Astrocyte (in vitro differentiated cells and primary cell): Measurements from ENCODE around the gene FARS2. TPM values are rescaled to one million over a fixed set of nuclear protein-coding genes. Genes with fewer than 3 reads are reported as not detected.

Experiments
- DNase-seq: peaks from one replicate; pipeline ENCODE4 v3.0.0-alpha.2; 2010; ENCODE audit warnings: low read depth
- FAIRE-seq: peaks from 2 replicates; lab custom pipeline; 2011; peaks lifted over from hg19 to GRCh38; lab: Jason Lieb, UNC
- H2AFZ ChIP-seq: 2 replicates; pipeline ENCODE4 v1.6.0; 2012; ENCODE audit warnings: low read depth, low read length, inconsistent platforms
- H3K27ac ChIP-seq: 2 replicates; pipeline ENCODE4 v1.5.1; 2011; ENCODE audit warnings: low read depth, low read length, inconsistent platforms
- H3K27me3 ChIP-seq: 2 replicates; pipeline ENCODE4 v1.6.0; 2011; ENCODE audit warnings: low read length, inconsistent platforms; ENCODE audit not compliant: insufficient read depth
- H3K36me3 ChIP-seq: 2 replicates; pipeline ENCODE4 v1.5.1; 2011; ENCODE audit warnings: low read length, inconsistent platforms; ENCODE audit not compliant: insufficient read depth
- H3K4me1 ChIP-seq: 2 replicates; pipeline ENCODE4 v1.5.1; 2011; ENCODE audit warnings: low read length, inconsistent platforms; ENCODE audit not compliant: insufficient read depth
- H3K4me2 ChIP-seq: 2 replicates; pipeline ENCODE4 v1.6.0; 2012; ENCODE audit warnings: low read length, inconsistent platforms
- H3K4me3 ChIP-seq: 2 replicates; pipeline ENCODE4 v1.5.1; 2011; ENCODE audit warnings: low read depth, mild to moderate bottlenecking, low read length, inconsistent platforms; ENCODE audit not compliant: insufficient read depth
- H3K79me2 ChIP-seq: 2 replicates; pipeline ENCODE4 v1.6.0; 2012; ENCODE audit warnings: mild to moderate bottlenecking, low read length, inconsistent platforms; ENCODE audit not compliant: insufficient read depth
- H3K9ac ChIP-seq: 2 replicates; pipeline ENCODE4 v1.6.0; 2012; ENCODE audit warnings: mild to moderate bottlenecking, low read length, inconsistent platforms
- H3K9me3 ChIP-seq: 2 replicates; pipeline ENCODE4 v1.5.1; 2012; ENCODE audit warnings: low read depth, mild to moderate bottlenecking, low read length, inconsistent platforms; ENCODE audit not compliant: insufficient read depth
- H4K20me1 ChIP-seq: 2 replicates; pipeline ENCODE4 v1.6.0; 2012; ENCODE audit warnings: low read length, inconsistent platforms; ENCODE audit not compliant: insufficient read depth
- H3K27ac Mint-ChIP-seq: one replicate; pipeline ENCODE4 v1.8.0; 2021; ENCODE audit warnings: mild to moderate bottlenecking, mixed read lengths; ENCODE audit not compliant: unreplicated experiment
- H3K27me3 Mint-ChIP-seq: one replicate; pipeline ENCODE4 v1.8.0; 2021; ENCODE audit warnings: low read depth, mixed read lengths; ENCODE audit not compliant: unreplicated experiment
- H3K36me3 Mint-ChIP-seq: one replicate; pipeline ENCODE4 v1.8.0; 2021; ENCODE audit warnings: low read depth, mixed read lengths; ENCODE audit not compliant: unreplicated experiment
- H3K4me1 Mint-ChIP-seq: one replicate; pipeline ENCODE4 v1.8.0; 2021; ENCODE audit warnings: low read depth, mixed read lengths; ENCODE audit not compliant: unreplicated experiment
- H3K4me3 Mint-ChIP-seq: one replicate; pipeline ENCODE4 v1.8.0; 2021; ENCODE audit warnings: mild to moderate bottlenecking, moderate library complexity, mixed read lengths; ENCODE audit not compliant: unreplicated experiment
- H3K9me3 Mint-ChIP-seq: one replicate; pipeline ENCODE4 v1.8.0; 2021; ENCODE audit warnings: mild to moderate bottlenecking, mixed read lengths; ENCODE audit not compliant: unreplicated experiment
- EZH2 ChIP-seq: IDR thresholded peaks from 2 replicates; pipeline ENCODE4 v1.6.1; 2012; ENCODE audit warnings: mild to moderate bottlenecking, low read length, inconsistent platforms; ENCODE audit not compliant: insufficient read depth
- total RNA-seq: library from RNA; stranded (reverse); gene quantifications from 2 replicates; pipeline ENCODE4 v1.2.1, GENCODE V29; 2021
- TF ChIP-seq, protein P1 (sequence below): IDR thresholded peaks from 2 replicates; pipeline ENCODE4 v1.5.1; 2011; ENCODE audit warnings: low read depth, mild to moderate bottlenecking, inconsistent platforms, low read length, moderate library complexity; ENCODE audit not compliant: insufficient read depth

The FARS2 gene
- total RNA-seq, 1 donor from 2014 or later: 13.3 TPM

DNA sequence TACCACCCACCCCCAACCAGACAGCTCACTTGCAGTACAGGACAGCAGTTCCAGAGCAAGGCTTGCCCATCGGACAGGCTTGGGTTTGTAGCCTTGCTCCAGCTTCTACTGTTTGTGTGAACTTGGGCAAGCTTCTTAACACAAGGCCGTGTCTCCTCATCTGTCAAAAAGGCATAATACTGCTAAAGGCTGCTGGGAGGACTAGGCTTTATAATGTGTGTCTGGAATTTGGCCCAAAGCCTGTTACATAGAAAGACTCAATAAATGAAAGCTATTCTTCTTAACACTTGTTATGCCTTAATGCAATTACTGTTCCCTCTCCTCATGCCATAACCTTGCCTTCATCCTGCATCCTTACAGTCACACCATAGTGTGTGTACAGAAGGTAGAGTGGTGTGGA lies 44.0 kb upstream of the FARS2 start:
- no peak overlapping the region for H3K4me3 Mint-ChIP-seq
- DNase-seq (no peak), FAIRE-seq (no peak)
- Histone ChIP-seq H3K4me2 (no peak overlapping the region), H3K27ac (no peak overlapping the region), H3K79me2 (no peaks in the 10 kb centered on the region), H3K9me3 (no peaks in the 10 kb centered on the region), H3K9ac (no peak overlapping the region), H3K4me3 (no peak overlapping the region), H3K4me1 (peaks cover 8% of the 10 kb centered on the region), H3K36me3 (no peaks in the 10 kb centered on the region), H4K20me1 (peaks cover 8% of the 10 kb centered on the region), H2AFZ (no peak overlapping the region), H3K27me3 (no peaks in the 10 kb centered on the region)
- H3K4me1 Mint-ChIP-seq: peaks cover 26% of the 10 kb centered on the region
- TF ChIP-seq, protein P1, sequence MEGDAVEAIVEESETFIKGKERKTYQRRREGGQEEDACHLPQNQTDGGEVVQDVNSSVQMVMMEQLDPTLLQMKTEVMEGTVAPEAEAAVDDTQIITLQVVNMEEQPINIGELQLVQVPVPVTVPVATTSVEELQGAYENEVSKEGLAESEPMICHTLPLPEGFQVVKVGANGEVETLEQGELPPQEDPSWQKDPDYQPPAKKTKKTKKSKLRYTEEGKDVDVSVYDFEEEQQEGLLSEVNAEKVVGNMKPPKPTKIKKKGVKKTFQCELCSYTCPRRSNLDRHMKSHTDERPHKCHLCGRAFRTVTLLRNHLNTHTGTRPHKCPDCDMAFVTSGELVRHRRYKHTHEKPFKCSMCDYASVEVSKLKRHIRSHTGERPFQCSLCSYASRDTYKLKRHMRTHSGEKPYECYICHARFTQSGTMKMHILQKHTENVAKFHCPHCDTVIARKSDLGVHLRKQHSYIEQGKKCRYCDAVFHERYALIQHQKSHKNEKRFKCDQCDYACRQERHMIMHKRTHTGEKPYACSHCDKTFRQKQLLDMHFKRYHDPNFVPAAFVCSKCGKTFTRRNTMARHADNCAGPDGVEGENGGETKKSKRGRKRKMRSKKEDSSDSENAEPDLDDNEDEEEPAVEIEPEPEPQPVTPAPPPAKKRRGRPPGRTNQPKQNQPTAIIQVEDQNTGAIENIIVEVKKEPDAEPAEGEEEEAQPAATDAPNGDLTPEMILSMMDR: no peak
- TF ChIP-seq EZH2: no peak
- H3K36me3 Mint-ChIP-seq: peaks cover 6% of the 10 kb centered on the region
- H3K27ac Mint-ChIP-seq: no peak overlapping the region
- H3K9me3 Mint-ChIP-seq: no peaks in the 10 kb centered on the region
- H3K27me3 Mint-ChIP-seq: no peaks in the 10 kb centered on the region

DNA sequence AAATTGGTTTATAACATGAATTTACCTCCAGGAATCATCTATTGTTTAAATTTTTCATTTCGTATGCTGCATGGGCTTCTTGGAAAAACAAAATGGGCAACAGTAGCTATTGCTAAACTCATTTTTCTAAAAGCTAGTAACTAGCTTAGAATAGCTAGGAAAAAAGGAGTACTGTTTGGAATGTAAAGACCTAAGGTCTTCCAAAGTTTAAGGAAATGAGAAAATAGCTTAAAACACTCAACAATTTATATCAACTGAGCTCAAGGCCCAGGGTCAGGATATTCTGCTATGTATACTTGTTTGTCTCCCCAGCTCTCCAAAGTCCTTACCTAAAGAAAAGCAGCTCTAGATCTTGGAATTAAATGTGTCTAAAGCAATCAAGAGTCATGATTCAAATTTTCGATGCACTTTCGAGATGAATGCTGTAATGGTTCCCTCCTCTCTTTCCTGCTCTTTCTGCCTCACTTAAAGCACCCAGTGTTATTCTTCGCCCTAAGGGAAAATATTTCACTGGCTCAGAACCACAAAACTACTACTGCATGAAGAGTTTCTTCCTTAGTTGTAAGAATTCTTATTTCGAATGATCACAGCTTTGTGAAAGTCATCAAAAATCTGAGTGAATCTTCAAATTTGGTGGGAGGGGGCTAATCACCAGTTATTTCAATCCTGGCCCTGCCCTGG lies 42.2 kb upstream of the FARS2 start:
- H3K27ac ChIP-seq: no peak overlapping the region
- H3K79me2 ChIP-seq: no peaks in the 10 kb centered on the region
- Mint-ChIP-seq H3K4me3 (no peak overlapping the region), H3K4me1 (peaks cover 15% of the 10 kb centered on the region), H3K27me3 (no peaks in the 10 kb centered on the region), H3K9me3 (no peaks in the 10 kb centered on the region), H3K27ac (no peak overlapping the region), H3K36me3 (peaks cover 7% of the 10 kb centered on the region)
- no peak overlapping the region for H3K4me3 ChIP-seq
- no peaks in the 10 kb centered on the region for H3K9me3 ChIP-seq
- peaks cover 2% of the 10 kb centered on the region for H3K36me3 ChIP-seq
- TF ChIP-seq, protein P1: no peak
- no peak for TF ChIP-seq EZH2
- H3K9ac ChIP-seq: no peak overlapping the region
- FAIRE-seq: no peak
- H3K27me3 ChIP-seq: no peaks in the 10 kb centered on the region
- H4K20me1 ChIP-seq: peaks cover 8% of the 10 kb centered on the region
- no peak overlapping the region for H3K4me2 ChIP-seq
- no peak for DNase-seq
- peaks cover under 1% of the 10 kb centered on the region for H3K4me1 ChIP-seq
- H2AFZ ChIP-seq: no peak overlapping the region

DNA sequence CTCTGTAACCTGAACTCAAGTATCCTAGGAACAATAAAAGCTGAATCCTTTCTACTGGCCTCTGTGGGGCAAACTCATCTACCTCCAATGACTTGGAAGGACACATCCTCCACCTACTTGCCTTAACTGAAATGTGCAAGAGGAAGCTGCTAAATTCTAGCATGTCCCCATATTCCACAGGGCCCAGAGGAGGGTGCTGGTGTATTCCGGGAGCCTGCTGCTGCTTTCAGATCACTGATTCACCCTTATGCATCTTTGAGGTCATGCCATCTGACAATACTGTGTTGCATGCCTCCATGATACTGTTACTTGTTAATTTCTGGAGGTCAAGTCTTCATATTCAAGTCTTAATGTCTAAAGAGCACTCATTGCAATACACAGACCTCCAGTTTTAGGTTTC lies 40.9 kb upstream of the FARS2 start:
- Histone ChIP-seq H3K9me3 (no peaks in the 10 kb centered on the region), H3K4me1 (no peaks in the 10 kb centered on the region), H2AFZ (no peak overlapping the region), H3K4me2 (no peak overlapping the region), H3K27me3 (no peaks in the 10 kb centered on the region), H3K27ac (no peak overlapping the region), H3K79me2 (no peaks in the 10 kb centered on the region), H4K20me1 (peaks cover 8% of the 10 kb centered on the region), H3K36me3 (peaks cover 2% of the 10 kb centered on the region), H3K4me3 (no peak overlapping the region), H3K9ac (no peak overlapping the region)
- Mint-ChIP-seq H3K9me3 (no peaks in the 10 kb centered on the region), H3K4me3 (no peak overlapping the region), H3K27ac (no peak overlapping the region), H3K27me3 (no peaks in the 10 kb centered on the region), H3K4me1 (peaks cover 3% of the 10 kb centered on the region), H3K36me3 (peaks cover 7% of the 10 kb centered on the region)
- DNase-seq: no peak
- TF ChIP-seq, protein P1: no peak
- no peak for FAIRE-seq
